Epidermal melanocyte (primary cell): Measurements from ENCODE around the gene LIMK2.
"Not testable (repeated sequence)": the region's sequence is repeated elsewhere in the genome, so short reads cannot be mapped to it uniquely, and the experiment has no call there.

ENCODE experiments used
- DNase-seq: peaks from one replicate; pipeline ENCODE4 v3.0.0; 2011; ENCODE audit warnings: low spot score; ENCODE audit not compliant: insufficient read length

Gene LIMK2

DNA sequence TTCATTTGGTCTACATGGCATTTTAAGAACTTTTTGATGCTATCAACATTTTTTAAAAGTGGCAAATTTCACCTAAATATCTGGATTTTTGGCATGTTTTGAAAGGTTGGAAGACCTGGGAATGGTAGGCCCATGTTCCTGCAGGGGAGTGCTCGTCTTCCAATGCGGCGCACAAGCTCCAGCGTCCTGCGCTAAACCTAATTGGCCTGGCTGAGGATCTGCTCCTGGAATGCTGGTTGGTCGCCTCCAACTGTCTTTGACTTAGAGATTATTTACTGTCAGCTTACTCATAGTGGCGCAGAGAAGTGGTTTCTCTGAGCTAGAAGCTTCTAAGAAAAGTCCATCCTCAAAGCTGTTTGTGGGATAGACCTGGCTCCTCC is 626 bp upstream of the LIMK2 start:
- DNase-seq = no peak

- DNase-seq = no peak
These were observed 908 bp downstream of the LIMK2 start for GRCh38 chr22:31212783-31213629.

- DNase-seq = no peak
These were observed 3.0 kb downstream of the LIMK2 start for GRCh38 chr22:31215018-31215535.

- DNase-seq = no peak
These were observed 6.6 kb downstream of the LIMK2 start for GRCh38 chr22:31218565-31219262.

- no peak for DNase-seq
These were observed 9.0 kb downstream of the LIMK2 start for GRCh38 chr22:31221084-31221483.

DNA sequence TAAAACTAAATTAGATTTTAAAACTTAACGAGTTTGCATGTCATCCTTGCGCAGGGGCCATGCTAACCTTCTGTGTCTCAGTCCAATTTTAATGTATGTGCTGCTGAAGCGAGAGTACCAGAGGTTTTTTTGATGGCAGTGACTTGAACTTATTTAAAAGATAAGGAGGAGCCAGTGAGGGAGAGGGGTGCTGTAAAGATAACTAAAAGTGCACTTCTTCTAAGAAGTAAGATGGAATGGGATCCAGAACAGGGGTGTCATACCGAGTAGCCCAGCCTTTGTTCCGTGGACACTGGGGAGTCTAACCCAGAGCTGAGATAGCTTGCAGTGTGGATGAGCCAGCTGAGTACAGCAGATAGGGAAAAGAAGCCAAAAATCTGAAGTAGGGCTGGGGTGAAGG is 10.6 kb downstream of the LIMK2 start:
- no peak for DNase-seq

GRCh38 chr22:31223786-31224191 is 11.7 kb downstream of the LIMK2 start:
- DNase-seq = no peak

DNA sequence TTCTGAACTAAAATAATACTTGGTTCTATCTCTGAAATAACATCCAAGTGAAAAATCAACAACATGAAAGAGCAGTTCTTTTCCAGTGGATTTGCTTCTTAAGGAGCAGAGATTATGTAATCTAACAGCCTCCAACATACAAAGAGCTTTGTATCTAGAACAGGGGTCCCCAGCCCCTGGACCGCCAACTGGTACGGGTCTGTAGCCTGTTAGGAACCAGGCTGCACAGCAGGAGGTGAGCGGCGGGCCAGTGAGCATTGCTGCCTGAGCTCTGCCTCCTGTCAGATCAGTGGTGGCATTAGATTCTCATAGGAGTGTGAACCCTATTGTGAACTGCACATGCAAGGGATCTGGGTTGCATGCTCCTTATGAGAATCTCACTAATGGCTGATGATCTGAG is 12.6 kb downstream of the LIMK2 start:
- DNase-seq = not testable (repeated sequence)

DNA sequence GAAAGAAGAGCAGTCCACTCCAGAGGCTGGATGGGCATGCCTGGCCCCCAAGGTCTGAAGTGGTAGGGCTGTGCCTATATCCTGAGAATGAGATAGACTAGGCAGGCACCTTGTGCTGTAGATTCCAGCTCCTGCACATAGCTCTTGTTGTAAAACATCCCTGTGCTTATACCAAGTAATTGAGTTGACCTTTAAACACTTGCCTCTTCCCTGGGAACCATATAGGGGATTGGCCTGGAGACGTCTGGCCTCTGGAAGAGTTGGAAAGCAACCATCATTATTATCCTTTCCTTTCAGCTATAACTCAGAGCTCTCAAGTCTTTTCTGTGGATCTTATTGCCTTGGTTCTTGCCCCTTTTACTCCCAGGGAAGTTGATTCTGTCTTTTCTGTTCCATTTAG is 15.1 kb downstream of the LIMK2 start:
- DNase-seq = no peak

DNA sequence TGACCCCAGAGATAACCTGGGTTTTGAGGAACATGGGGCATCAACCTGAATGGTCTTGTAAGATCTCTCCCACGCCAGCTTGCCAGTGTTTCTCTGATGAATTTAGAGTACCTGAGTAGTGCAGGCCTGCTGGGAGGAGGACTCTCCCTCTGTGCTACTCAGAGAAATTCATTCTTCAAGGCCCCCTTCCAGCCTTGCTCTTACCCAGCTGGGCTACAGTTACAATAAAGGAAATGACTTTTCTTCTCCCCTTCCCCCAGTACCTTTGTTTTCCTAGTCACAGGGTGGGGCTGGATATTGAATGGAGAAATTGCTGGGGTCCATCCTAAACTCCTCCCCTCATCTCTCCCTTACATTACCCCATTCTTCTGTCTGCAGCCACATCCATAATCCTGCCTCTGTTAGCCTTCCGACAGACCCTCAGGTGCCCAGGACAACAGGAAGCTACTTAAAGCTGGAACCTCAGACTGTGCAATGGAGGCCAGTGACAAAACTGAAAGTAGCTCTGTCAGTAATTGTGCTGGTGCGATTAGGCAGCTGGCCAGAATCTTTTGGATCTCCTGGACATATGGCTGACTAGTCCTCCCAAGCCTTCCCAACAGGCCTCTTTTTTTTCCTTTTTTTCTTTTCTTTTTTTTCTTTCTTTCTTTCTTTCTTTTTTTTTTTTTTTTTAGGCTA is 17.4 kb downstream of the LIMK2 start:
- DNase-seq = no peak

DNA sequence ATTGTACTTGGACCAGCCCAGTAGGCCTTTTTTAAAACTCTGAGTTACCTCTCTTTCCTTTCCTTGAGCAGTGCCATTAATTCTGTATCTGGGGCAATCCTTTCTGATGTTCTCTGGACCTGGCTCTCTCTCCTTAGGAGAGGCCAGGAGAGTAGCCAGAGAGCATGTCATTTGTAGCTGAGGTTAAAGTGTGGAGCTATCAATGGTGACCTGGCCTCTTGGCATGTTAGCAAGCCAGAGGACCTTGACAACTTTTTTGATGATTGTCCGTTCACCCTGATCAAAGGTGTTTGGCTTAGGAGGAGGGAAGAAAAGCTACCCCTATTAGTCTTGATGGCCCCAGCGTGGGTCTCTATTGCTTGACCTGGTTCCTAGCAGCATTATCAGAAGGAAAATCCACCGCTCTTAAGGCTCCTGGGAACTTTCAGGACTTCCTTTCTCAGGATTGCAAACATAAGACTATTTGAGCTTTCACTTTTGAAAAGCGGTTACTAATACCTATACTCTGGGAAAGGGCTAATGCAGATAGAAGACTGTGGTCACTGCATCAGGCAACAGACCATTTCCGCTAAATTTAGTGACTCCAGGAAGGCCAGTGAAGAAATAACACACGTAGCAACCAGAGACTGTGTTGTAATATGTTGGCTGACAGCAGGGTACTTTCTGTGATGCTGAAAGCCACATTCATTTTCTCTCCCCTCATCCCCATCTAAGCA is 18.2 kb downstream of the LIMK2 start:
- DNase-seq = no peak

GRCh38 chr22:31230871-31231621 is 18.9 kb downstream of the LIMK2 start:
- DNase-seq = peak; percentile 56

DNA sequence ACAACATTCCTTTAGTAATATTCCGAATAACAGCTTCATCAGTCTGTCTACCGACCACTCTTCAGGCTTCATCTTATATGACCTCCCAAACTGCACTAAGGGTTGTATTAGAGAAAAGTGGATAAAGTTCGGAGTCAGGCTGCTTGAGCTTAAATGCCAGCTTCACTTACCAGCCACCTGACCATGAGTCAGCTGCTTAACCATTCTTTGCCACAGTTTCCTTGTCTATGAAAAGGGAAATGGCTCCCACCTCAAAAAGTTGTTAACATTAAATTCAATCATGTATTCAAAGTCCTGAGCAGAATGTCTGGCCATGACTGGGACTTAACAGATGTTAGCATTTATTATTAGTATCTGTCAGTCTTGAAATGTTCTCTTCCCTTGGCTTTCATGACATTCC is 20.9 kb downstream of the LIMK2 start:
- no peak for DNase-seq

GRCh38 chr22:31235081-31235480 is 23.0 kb downstream of the LIMK2 start:
- DNase-seq = no peak

DNA sequence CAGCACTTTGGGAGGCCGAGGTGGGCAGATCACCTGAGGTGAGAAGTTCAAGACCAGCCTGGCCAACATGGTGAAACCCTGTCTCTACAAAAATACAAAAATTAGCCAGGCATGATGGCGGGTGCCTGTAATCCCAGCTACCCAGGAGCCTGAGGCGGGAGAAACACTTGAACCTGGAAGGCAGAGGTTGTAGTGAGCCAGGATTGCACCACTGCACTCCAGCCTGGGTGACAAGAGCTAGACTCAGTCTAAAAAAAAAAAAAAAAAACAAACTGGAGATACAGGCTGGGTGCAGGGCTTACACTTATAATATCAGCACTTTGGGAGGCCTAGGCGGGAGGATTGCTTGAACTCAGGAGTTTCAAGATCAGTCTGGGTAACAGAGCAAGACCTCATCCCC is 23.9 kb downstream of the LIMK2 start:
- not testable (repeated sequence) for DNase-seq

- no peak for DNase-seq
These were observed 26.0 kb downstream of the LIMK2 start for GRCh38 chr22:31238057-31238456.

GRCh38 chr22:31239771-31240370 is 27.8 kb downstream of the LIMK2 start:
- no peak for DNase-seq

DNA sequence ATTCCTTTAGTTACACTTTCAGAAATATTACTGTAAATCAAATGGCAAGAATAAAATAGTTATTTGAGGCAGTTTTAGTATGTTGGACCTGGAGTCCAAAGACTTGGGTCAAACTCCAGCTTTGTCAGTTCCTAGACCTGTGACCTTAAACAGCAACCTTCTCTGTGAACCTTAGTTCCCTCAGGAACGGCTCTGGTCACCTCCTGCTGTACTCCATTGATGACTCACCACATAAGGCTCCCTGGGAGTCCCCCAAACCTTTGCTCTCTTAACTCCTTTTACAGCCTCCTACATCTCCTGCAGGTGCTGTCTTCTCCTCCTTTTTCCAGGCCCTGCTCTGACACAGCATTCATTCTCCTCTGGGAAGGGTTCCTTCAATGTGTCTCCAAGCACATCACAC is 29.1 kb downstream of the LIMK2 start:
- no peak for DNase-seq

GRCh38 chr22:31241936-31242335 is 29.8 kb downstream of the LIMK2 start:
- DNase-seq = no peak

- DNase-seq = peak; percentile 1
These were observed 31.4 kb downstream of the LIMK2 start for GRCh38 chr22:31243339-31244045.
